ENCODE data around the gene ITGA6.

Gene ITGA6

DNA sequence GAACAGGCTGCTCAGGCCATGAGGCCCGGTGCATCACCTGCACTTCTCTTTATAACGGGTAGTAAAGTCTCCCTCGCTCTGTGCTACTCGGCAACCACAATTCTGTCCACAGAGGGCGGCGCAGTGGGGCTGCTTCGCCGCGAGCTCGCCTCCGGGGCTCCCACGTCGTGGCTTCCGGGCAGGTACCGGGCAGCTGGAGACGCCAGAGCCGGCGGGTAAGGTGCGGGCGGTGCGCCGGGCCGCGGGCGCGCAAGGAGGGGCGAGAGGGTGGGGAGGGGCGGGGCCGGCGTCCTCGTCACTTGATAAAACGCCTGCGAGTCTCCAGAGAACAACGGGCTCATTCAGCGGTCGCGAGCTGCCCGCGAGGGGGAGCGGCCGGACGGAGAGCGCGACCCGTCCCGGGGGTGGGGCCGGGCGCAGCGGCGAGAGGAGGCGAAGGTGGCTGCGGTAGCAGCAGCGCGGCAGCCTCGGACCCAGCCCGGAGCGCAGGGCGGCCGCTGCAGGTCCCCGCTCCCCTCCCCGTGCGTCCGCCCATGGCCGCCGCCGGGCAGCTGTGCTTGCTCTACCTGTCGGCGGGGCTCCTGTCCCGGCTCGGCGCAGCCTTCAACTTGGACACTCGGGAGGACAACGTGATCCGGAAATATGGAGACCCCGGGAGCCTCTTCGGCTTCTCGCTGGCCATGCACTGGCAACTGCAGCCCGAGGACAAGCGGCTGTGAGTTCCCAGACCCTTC lies at the start of gene ITGA6:
Gene ITGA6 (plus strand): TSS at position 331 of the 734 bp plus-strand sequence.
- no peak for DNase-seq (ENCODE audit: low read depth, low spot score)

DNA sequence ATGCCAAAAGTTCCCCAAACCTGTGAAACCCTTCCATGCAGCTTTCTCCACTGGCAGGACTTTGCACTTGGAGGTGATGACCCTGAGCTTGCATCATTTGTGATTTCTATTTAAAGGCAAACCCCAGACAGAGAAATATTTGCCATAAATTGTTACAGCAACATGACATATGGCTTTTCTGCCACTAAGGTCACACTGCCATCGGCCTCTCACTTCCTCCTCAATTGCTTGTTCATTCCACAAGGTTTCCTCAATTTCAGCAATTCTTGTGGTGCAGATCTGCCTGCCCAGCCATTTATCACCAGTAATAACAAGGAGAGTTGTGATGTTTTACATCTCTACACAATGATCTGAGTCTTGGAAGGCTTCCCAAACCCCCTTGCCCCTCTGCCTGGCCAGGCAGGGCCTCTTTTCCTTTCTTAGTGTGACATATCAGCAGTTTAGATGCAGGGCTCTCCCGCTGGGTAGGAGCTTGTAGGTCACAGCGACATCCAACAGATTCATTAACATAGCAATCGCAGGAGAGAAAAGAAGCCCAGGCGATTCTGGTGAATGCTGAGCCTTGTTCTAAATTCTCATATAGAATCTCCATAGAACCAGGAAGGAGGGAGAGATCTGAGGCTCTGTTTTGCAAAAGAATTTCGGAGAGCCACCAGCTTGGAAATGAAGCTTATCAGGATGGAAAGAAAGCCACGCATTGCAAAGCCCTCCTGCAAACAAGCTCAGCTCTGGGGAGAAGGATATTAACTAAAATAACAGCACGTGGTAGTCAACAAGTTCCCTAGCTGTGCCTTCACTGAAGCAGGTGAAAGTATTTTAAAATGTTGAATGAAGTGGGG lies 46.7 kb upstream of the ITGA6 start:
- no peak for DNase-seq (ENCODE audit: low read depth, low spot score)

GRCh38 chr2:172381275-172382027 lies 45.9 kb upstream of the ITGA6 start:
- DNase-seq (ENCODE audit: low read depth, low spot score), result no peak

DNA sequence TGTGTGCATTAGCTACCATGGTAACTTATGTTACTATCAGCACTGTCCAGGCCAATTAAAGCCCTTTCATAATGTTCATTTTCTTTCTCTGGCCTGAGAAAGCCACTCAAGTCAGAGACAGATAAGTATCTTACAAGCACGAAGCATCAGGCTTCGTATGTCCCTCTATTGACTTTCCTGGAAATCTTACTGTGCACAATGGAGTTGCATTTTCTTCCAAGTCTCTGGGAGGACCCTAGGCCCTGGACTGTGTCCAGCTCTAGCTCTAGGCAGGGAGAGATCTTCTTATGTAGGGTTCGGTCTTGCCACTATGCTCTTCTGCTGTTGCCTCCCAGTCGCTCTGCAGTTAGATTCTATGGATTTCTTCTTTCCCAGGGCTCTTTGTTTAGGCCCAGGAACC lies 40.0 kb upstream of the ITGA6 start:
- DNase-seq (ENCODE audit: low read depth, low spot score), result no peak

DNA sequence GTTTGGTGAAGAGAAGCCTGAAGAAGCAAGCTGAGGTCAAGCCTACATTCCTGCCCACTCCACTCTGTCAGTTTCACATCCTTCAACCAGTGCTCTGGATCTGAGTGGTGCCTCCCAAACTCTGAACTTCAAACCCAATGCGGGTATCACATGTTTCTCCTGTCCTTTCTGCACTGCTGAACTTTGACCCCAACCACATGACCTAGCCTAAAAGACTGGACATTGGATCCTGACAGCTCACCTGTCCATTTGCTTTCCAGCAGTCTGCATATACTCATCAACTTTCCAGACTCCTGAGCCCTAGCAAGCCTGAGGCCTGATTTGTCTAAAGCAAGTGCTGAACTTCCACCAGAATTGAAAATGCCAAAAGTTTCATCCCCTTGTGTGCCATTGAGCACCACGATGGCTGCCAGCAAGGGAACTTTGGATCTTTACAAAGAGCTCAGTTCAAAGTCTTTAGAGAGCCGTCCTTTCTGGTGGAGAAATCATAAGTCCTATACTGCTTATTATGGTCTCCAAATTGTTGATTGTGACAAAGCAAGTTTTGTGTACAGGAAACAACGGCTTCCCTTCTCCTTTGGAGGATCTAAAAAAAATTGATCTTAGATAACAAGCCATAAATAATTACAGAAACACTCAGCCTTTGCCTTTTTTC lies 37.6 kb upstream of the ITGA6 start:
- DNase-seq (ENCODE audit: low read depth, low spot score), result no peak

- DNase-seq (ENCODE audit: low read depth, low spot score), result no peak
These were observed 33.4 kb upstream of the ITGA6 start for GRCh38 chr2:172394002-172394401.

DNA sequence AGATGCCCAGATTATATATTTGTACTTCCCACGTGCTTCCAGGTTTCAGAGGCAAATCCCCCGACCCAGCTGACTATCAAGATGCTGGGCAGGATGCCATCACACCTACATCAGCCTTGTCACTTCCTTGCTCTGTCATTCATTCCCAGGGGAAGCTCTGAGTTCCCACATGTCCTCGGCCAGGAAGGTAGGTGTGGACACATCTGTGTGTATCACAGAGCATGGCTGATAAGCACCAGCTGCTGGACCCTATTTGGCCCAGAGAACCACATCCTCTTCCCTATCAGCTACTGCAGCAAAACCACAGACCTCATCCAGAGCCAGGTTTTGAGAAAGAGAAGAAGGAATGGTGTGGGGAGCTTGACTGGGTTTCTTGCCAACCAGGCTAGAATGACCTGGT lies 31.9 kb upstream of the ITGA6 start:
- DNase-seq (ENCODE audit: low read depth, low spot score), result no peak

DNA sequence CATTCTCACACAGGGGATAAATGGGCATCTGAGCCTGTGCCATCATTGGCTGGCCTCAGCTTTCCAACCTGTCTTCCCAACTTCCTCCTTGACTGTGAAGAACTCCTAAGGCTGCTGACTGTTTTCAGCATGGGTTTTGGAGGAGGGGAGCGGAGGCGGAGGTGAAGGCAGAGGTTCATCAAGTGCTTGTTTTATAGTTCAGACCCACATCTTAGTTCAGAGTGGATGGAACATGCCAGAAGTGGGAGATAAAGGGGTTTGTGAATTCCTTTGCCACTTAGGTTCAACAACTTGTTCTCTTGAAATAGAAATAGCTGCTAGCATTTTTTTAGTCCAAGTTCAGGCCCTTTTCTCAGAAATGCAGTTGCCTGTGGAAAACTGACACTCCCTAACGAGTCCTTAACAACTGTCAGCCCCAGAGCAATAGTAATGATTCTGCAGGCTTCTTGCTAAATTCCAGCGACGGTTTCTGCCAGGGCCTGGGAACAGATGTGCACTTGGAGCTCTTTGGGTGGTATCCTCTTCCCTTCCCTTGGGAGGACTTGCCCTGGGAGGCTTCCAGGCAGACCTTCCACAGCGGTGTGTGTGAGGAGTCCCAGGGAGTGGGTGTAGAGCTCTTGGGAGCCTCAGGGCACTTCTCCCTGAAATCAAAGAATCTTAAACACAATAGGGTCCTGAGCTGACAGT lies 30.1 kb upstream of the ITGA6 start:
- no peak for DNase-seq (ENCODE audit: low read depth, low spot score)

- no peak for DNase-seq (ENCODE audit: low read depth, low spot score)
These were observed 28.9 kb upstream of the ITGA6 start for GRCh38 chr2:172398440-172398839.

GRCh38 chr2:172399765-172400164 lies 27.6 kb upstream of the ITGA6 start:
- no peak for DNase-seq (ENCODE audit: low read depth, low spot score)

GRCh38 chr2:172402198-172402597 lies 25.2 kb upstream of the ITGA6 start:
- no peak for DNase-seq (ENCODE audit: low read depth, low spot score)

GRCh38 chr2:172403402-172403801 lies 24.0 kb upstream of the ITGA6 start:
- DNase-seq (ENCODE audit: low read depth, low spot score), result no peak

DNA sequence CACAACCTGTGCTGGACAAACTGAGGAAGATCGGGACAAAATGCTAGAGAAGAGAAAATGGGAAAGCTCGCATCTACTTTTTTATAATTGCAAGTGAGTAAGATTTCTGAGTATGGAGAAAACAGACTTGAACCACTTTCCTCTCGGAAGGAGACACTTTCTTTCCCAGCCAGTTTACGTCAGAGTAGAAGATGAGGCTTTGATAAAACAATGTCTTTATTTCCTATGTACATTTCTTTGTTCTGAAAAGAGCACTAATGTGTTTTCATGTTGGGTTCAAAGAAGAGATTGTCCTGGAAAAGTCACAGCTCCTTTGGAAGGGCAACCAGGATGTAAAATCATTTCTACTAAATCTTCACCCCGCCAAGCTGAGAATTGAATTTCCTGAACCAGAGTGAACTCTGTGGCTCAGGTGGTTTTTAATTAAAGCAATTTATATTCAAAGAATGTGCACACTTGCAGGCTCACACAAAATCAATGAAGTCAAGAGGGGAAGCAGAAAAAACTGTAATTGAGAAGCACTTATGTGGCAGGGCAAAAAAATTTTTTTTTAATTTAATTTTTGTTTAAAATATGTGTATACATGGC lies 23.4 kb upstream of the ITGA6 start:
- DNase-seq (ENCODE audit: low read depth, low spot score), result no peak

GRCh38 chr2:172404824-172405223 lies 22.6 kb upstream of the ITGA6 start:
- DNase-seq (ENCODE audit: low read depth, low spot score), result no peak

GRCh38 chr2:172405673-172406072 lies 21.7 kb upstream of the ITGA6 start:
- DNase-seq (ENCODE audit: low read depth, low spot score), result no peak

- DNase-seq (ENCODE audit: low read depth, low spot score), result no peak
These were observed 19.1 kb upstream of the ITGA6 start for GRCh38 chr2:172408143-172408766.

- no peak for DNase-seq (ENCODE audit: low read depth, low spot score)
These were observed 18.3 kb upstream of the ITGA6 start for GRCh38 chr2:172409042-172409441.

DNA sequence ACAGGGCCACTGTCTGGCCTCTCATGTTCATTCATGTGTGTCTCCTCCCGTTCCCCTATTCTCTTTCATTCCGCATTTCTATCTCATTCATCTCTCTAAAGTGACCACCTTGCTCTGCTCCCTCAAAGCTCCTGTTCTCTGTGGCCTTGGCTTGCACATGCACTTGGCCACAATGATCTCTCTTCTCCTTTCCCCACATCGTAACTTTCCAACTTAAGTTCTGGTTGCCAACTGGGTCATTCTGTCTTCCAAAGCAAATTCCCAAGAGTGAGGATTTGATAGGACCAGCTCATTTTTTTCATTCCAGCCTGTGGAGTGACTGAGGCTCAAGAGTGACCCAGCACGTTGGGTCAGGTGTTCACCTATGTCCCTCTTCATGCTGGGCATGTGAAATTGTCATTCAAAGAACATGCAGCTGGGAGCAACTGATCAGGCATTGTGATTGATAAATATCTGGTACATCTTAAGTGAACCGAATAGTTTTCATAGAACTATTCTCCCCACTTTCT lies 14.3 kb upstream of the ITGA6 start:
- DNase-seq (ENCODE audit: low read depth, low spot score), result no peak

DNA sequence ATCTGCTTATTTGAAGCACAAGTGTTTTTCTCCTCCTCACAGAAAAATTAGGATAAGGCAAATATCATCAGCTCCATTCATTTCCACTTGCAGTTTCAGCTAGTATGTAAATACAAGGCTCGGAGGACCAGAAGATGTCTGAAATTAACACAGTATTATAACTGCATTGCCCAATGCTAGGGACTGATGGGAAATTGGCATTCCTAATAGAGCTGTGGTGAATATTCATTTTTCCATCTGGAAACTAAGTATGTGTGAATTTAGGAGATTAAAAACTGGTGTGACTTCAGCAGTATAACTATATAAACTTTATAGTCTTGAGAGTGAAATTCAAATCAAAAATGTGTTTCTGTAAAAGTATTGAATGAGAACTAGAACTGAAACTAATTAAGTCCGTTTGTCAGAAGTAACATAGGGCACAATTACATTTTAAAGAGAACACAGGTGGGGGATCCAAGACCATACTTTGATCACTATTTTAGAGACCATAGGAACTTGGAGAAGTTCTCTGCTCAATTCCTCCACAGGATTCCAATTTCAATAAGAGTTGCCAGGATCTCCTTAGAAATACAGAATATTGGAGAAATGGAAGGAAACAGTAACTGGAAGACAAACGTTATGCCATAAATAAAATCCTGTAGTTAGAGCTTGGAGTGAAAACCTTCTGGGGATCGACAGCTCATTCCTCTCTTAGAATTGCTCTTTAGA lies 12.1 kb upstream of the ITGA6 start:
- DNase-seq (ENCODE audit: low read depth, low spot score), result no peak

DNA sequence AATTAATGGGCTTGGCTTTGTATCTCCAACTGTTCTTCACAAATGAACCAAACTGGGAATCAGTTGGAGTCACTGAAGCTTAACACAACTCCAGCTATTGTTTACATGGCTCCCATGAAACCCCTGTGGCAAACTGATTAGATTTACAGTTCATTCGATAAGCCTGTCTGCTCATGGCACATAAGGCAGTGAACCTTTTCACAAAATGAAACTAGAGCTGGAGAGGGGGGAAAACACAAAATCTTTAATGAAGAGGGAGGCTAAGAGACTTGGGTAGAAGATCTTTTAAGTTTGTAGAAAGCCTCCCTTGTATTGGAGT lies 11.6 kb upstream of the ITGA6 start:
- no peak for DNase-seq (ENCODE audit: low read depth, low spot score)
